HEK293T (cell line): ENCODE measurements around the gene KCMF1.

Experiments used
- ARNT ChIP-seq: fragments of 450-650 bp; IDR thresholded peaks from 2 replicates; pipeline ENCODE4 v1.6.1; 2017; ENCODE audit warnings: mild to moderate bottlenecking
- BHLHE40 ChIP-seq: fragments of 450-650 bp; IDR thresholded peaks from 2 replicates; pipeline ENCODE4 v1.6.1; 2016; ENCODE audit warnings: mild to moderate bottlenecking, moderate library complexity, borderline replicate concordance
- CTBP1 ChIP-seq: fragments of 450-650 bp; IDR thresholded peaks from 2 replicates; pipeline ENCODE4 v1.6.1; 2016; ENCODE audit warnings: borderline replicate concordance
- ELF4 ChIP-seq: fragments of 450-650 bp; IDR thresholded peaks from 2 replicates; pipeline ENCODE4 v1.6.1; 2017; ENCODE audit warnings: antibody characterized with exemption
- FOXA1 ChIP-seq: fragments of 450-650 bp; IDR thresholded peaks from 2 replicates; pipeline ENCODE4 v1.6.1; 2016; ENCODE audit warnings: mild to moderate bottlenecking
- FOXK2 ChIP-seq: fragments of 450-650 bp; IDR thresholded peaks from 2 replicates; pipeline ENCODE4 v1.6.1; 2016; ENCODE audit warnings: mild to moderate bottlenecking
- FOXM1 ChIP-seq: fragments of 450-650 bp; IDR thresholded peaks from 2 replicates; pipeline ENCODE4 v1.6.1; 2017; ENCODE audit warnings: mild to moderate bottlenecking, borderline replicate concordance
- HDGF ChIP-seq: fragments of 450-650 bp; IDR thresholded peaks from 2 replicates; pipeline ENCODE4 v1.6.1; 2017; ENCODE audit warnings: antibody characterized with exemption, borderline replicate concordance
- LEF1 ChIP-seq: fragments of 450-650 bp; IDR thresholded peaks from 2 replicates; pipeline ENCODE4 v1.6.1; 2017; ENCODE audit warnings: mild to moderate bottlenecking, borderline replicate concordance
- NFRKB ChIP-seq: fragments of 450-650 bp; IDR thresholded peaks from 2 replicates; pipeline ENCODE4 v1.6.1; 2016; ENCODE audit warnings: mild to moderate bottlenecking, moderate library complexity
- SP1 ChIP-seq: fragments of 450-650 bp; IDR thresholded peaks from 2 replicates; pipeline ENCODE4 v1.6.1; 2017
- SUZ12 ChIP-seq: fragments of 450-650 bp; IDR thresholded peaks from 2 replicates; pipeline ENCODE4 v1.6.1; 2016; ENCODE audit warnings: mild to moderate bottlenecking

GRCh38 chr2:84963692-84964405 lies 7.1 kb upstream of the KCMF1 start:
- TF ChIP-seq ELF4 (no peak), FOXM1 (no peak), HDGF (no peak), FOXA1 (no peak), SP1 (no peak), LEF1 (no peak), FOXK2 (no peak), SUZ12 (no peak), BHLHE40 (no peak), NFRKB (no peak), CTBP1 (no peak), ARNT (no peak)
